Measurements from ENCODE around the gene GIN1. TPM values are rescaled to one million over a fixed set of nuclear protein-coding genes. Genes with fewer than 3 reads are reported as not detected.
A peak's percentile ranks its signal among the peaks of the same experiment; 100 is the strongest.
"Not testable (repeated sequence)": the region's sequence is repeated elsewhere in the genome, so short reads cannot be mapped to it uniquely, and the experiment has no call there.

The GIN1 gene
- total RNA-seq, 4 donors from 2014 or later = 4.4 to 10.4 (median 7.2) TPM

DNA sequence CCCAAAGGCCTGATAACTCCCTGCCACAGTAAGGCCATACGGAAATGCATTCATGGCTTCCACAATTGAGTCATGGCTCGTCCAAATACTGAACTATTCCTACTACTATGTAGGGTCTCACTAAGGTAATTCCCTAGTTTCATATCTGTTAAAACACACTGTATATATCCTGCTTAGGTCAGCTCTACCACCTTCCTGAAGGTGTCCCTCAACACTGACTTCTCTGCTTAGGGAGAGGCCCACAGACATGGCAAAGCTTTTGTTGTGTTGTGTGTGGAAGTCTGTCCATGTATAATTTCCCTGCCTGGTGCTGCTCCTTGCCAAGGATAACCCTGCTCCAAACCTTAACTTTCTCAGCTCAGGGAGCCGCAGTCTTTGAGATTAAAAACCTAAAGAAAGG, 60.4 kb downstream of the GIN1 start:
- Histone ChIP-seq H3K36me3 (no peaks in the 10 kb centered on the region), H3K27me3 (no peaks in the 10 kb centered on the region), H3K4me3 (no peak overlapping the region), H3K4me1 (no peaks in the 10 kb centered on the region), H3K9me3 (no peaks in the 10 kb centered on the region), H3K27ac (replicated peaks in 1 of 4) (no peak overlapping the region)
- intact Hi-C loops (cut with DNase I) = no loop called here
- TF ChIP-seq EP300 (IDR thresholded peaks at IDR 0.05) = no peak
- TF ChIP-seq POLR2A (IDR thresholded peaks at IDR 0.05; ENCODE audit: low read depth) = no peak
- TF ChIP-seq POLR2AphosphoS5 (IDR thresholded peaks at IDR 0.05) = no peak
- TF ChIP-seq, protein P1, sequence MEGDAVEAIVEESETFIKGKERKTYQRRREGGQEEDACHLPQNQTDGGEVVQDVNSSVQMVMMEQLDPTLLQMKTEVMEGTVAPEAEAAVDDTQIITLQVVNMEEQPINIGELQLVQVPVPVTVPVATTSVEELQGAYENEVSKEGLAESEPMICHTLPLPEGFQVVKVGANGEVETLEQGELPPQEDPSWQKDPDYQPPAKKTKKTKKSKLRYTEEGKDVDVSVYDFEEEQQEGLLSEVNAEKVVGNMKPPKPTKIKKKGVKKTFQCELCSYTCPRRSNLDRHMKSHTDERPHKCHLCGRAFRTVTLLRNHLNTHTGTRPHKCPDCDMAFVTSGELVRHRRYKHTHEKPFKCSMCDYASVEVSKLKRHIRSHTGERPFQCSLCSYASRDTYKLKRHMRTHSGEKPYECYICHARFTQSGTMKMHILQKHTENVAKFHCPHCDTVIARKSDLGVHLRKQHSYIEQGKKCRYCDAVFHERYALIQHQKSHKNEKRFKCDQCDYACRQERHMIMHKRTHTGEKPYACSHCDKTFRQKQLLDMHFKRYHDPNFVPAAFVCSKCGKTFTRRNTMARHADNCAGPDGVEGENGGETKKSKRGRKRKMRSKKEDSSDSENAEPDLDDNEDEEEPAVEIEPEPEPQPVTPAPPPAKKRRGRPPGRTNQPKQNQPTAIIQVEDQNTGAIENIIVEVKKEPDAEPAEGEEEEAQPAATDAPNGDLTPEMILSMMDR (IDR thresholded peaks at IDR 0.05) = no peak
- 85% methylated on average over 3 of the region's 3 CpGs for WGBS
- no peak for DNase-seq (ENCODE audit: extremely low spot score)

DNA sequence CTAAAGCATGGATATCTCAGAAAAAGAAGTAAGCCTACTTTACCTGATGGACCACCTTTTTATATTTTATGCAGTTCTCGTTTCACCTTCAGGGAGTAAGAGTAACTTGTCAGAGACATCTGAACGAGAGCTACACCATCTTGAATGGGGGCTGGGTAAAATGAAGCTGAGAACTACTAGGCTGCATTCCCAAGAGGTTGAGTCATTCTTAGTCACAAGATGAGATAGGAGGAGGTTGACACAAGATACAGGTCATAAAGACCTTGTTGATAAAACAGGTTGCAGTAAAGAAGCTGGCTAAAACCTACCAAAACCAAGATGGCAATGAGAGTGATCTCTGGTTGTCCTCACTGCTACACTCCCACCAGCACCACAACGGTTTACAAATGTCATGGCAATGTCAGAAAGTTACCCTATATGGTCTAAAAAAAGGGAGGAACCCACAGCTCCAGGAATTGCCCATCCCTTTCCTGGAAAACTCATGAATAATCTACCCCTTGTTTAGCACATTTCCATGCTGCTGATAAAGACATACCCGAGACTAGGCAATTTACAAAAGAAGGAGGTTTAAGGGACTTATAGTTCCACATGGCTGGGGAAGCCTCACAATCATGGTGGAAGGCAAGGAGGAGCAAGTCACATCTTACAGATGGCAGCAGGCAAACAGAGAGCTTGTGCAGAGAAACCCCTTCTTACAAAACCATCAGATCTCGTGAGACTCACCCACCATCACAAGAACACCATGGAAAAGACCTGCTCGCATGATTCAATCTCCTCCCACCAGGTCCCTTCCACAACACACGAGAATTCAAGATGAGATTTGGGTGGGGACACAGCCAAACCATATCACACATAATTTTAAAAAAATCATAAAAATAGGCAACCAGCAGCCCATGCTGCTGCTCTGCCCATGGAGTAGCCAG, 62.5 kb downstream of the GIN1 start:
- no peak for DNase-seq (ENCODE audit: extremely low spot score)
- no peaks in the 10 kb centered on the region for H3K4me1 ChIP-seq
- H3K36me3 ChIP-seq = no peaks in the 10 kb centered on the region
- H3K27me3 ChIP-seq = no peaks in the 10 kb centered on the region
- intact Hi-C loops (cut with DNase I) = no loop called here
- no peak overlapping the region for H3K4me3 ChIP-seq
- H3K27ac ChIP-seq (replicated peaks in 1 of 4) = no peak overlapping the region
- TF ChIP-seq, protein P1 (IDR thresholded peaks at IDR 0.05) = no peak
- TF ChIP-seq EP300 (IDR thresholded peaks at IDR 0.05) (no peak), POLR2A (IDR thresholded peaks at IDR 0.05; ENCODE audit: low read depth) (no peak), POLR2AphosphoS5 (IDR thresholded peaks at IDR 0.05) (no peak)
- H3K9me3 ChIP-seq = no peaks in the 10 kb centered on the region
- 87% methylated on average over 7 of the region's 7 CpGs for WGBS

DNA sequence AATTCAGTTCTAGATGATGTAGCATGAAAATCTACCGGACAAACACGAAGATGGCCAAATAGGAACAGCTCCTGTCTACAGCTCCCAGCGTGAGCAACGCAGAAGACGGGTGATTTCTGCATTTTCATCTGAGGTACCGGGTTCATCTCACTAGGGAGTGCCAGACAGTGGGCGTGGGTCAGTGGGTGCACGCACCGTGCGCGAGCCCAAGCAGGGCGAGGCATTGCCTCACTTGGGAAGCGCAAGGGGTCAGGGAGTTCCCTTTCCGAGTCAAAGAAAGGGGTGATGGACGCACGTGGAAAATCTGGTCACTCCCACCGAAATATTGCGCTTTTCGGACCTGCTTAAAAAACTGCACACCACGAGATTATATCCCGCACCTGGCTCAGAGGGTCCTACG, 73.2 kb downstream of the GIN1 start:
- H3K9me3 ChIP-seq; H3K4me1 ChIP-seq; H3K27me3 ChIP-seq; H3K4me3 ChIP-seq; H3K36me3 ChIP-seq; intact Hi-C loops (cut with DNase I); H3K27ac ChIP-seq (replicated peaks in 1 of 4); DNase-seq (ENCODE audit: extremely low spot score): not testable (repeated sequence)
- WGBS = 95% methylated on average over 21 of the region's 22 CpGs

DNA sequence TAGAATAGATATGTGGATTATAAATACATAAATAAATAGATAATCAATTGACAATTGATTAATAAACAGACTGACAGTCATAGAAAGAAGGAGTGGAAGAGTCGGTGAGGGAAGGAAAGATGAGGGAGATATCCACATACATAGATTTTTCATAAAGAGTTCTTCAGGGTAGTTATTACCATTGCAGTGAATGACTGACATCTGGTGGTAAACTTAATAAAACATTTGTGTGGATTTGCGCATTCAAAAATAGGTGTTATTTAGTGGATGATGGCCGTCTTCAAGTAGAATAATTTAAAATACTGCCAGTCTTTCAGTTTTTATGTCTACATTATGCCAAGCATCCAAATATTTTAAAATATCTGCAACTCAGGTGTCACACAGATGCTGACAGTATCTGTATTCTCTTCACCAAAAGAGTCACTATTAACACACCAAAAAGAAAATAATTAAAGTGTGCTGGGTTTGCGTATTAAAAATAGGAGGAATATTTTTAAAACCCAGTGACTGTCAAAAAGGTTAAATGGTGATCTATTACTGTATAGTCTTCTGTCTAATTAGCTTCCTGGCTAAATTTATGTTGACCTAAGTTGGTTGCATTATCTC, 78.8 kb downstream of the GIN1 start:
- Histone ChIP-seq H3K27ac (replicated peaks in 1 of 4) (no peak overlapping the region), H3K4me1 (no peaks in the 10 kb centered on the region), H3K4me3 (no peak overlapping the region), H3K36me3 (no peaks in the 10 kb centered on the region), H3K9me3 (no peaks in the 10 kb centered on the region), H3K27me3 (no peaks in the 10 kb centered on the region)
- intact Hi-C loops (cut with DNase I) = loop anchor here (2.0 to 5.0 kb wide), 2 partner anchors 359 to 458 kb away; no protein-coding TSS in a partner anchor
- WGBS = 34% methylated on average over 4 of the region's 4 CpGs
- no peak for DNase-seq (ENCODE audit: extremely low spot score)
- TF ChIP-seq POLR2AphosphoS5 (IDR thresholded peaks at IDR 0.05) (no peak), POLR2A (IDR thresholded peaks at IDR 0.05; ENCODE audit: low read depth) (no peak), EP300 (IDR thresholded peaks at IDR 0.05) (no peak)
- TF ChIP-seq, protein P1 (IDR thresholded peaks at IDR 0.05) = peak; percentile 40 to 52 (median 46)

DNA sequence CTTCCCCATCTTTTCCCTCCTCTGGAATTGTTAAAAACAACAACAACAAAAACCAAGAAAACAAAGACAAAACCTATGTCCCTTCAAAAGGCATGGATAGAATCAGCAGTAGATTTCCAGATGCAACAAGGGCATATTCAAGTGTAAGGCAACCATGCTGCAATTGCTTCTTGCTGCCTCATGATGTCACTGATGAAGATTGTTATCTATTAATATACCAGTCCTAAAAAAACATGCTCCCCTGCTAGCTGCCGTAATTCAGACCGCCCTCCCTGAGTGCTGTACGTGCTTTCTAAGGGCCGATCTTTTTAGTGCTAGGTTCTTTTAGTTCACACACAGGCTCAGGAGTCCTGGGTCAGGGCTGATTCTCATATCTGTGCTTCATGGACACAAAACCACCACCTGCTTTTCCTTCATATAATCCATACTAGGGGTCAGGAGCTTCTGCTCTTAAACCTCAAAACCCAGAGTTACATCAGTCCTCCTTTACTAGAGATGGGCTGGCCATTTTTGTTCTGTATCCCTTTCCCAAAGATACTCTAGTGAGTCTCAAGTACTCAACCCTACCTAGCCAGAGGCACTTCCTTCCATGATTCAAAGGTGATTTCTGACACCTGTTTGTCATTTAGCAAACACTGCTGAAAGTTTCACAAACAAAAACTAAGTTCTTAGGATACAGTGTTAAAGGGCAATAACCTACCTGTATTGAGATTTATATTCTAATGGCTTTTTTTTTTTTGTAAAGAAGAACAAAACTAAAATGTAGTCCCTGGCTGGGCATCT, 82.1 kb downstream of the GIN1 start:
- TF ChIP-seq, protein P1 (IDR thresholded peaks at IDR 0.05) = no peak
- TF ChIP-seq POLR2A (IDR thresholded peaks at IDR 0.05; ENCODE audit: low read depth) = no peak
- TF ChIP-seq EP300 (IDR thresholded peaks at IDR 0.05) = no peak
- TF ChIP-seq POLR2AphosphoS5 (IDR thresholded peaks at IDR 0.05) = no peak
- Histone ChIP-seq H3K4me3 (no peak overlapping the region), H3K9me3 (no peaks in the 10 kb centered on the region), H3K27me3 (no peaks in the 10 kb centered on the region), H3K36me3 (peaks cover 0 to 1% (median under 1%) of the 10 kb centered on the region in 4 donors), H3K27ac (replicated peaks in 1 of 4) (no peak overlapping the region), H3K4me1 (no peaks in the 10 kb centered on the region)
- whole genome bisulfite sequencing = 81% methylated on average over 4 of the region's 4 CpGs
- intact Hi-C loops (cut with DNase I) = no loop called here
- DNase-seq (ENCODE audit: extremely low spot score) = no peak
